Activated CD4-positive, alpha-beta T cell treated with anti-CD3 and anti-CD28 coated beads, Interleukin-2, amount 50 U/mL, for 1 hour (primary cell): ENCODE results near the gene HTR1D.
A peak's percentile ranks its signal among the peaks of the same experiment; 100 is the strongest.
"Not testable (repeated sequence)": the region's sequence is repeated elsewhere in the genome, so short reads cannot be mapped to it uniquely, and the experiment has no call there.

Source experiments
- DNase-seq: peaks from one replicate; pipeline ENCODE4 v3.0.0-alpha.2; 2020

The HTR1D gene

GRCh38 chr1:23215751-23216449 lies 1.4 kb downstream of the HTR1D start:
- no peak for DNase-seq

GRCh38 chr1:23215291-23215690 lies 2.0 kb downstream of the HTR1D start:
- DNase-seq, result no peak

GRCh38 chr1:23214640-23215039 lies 2.7 kb downstream of the HTR1D start:
- DNase-seq, result no peak

GRCh38 chr1:23211955-23212354 lies 5.3 kb downstream of the HTR1D start:
- no peak for DNase-seq

- no peak for DNase-seq
Measured at GRCh38 chr1:23210963-23211362, 6.3 kb downstream of the HTR1D start.

GRCh38 chr1:23210351-23210785 lies 6.9 kb downstream of the HTR1D start:
- DNase-seq, result no peak

GRCh38 chr1:23209770-23210169 lies 7.5 kb downstream of the HTR1D start:
- DNase-seq, result no peak

GRCh38 chr1:23208527-23208926 lies 8.8 kb downstream of the HTR1D start:
- DNase-seq, result no peak

GRCh38 chr1:23207733-23208132 lies 9.6 kb downstream of the HTR1D start:
- DNase-seq, result not testable (repeated sequence)

GRCh38 chr1:23202263-23202749 lies 15.0 kb downstream of the HTR1D start:
- DNase-seq, result no peak

- no peak for DNase-seq
Measured at GRCh38 chr1:23200883-23201282, 16.4 kb downstream of the HTR1D start.

GRCh38 chr1:23198373-23198772 lies 18.9 kb downstream of the HTR1D start:
- no peak for DNase-seq

GRCh38 chr1:23196627-23197328 lies 20.5 kb downstream of the HTR1D start:
- DNase-seq, result no peak

GRCh38 chr1:23194119-23194984 lies 22.9 kb downstream of the HTR1D start:
- no peak for DNase-seq

GRCh38 chr1:23193391-23194118 lies 23.7 kb downstream of the HTR1D start:
- DNase-seq, result no peak

- no peak for DNase-seq
Measured at GRCh38 chr1:23191199-23191598, 26.1 kb downstream of the HTR1D start.

- DNase-seq, result not testable (repeated sequence)
Measured at GRCh38 chr1:23188936-23189452, 28.3 kb downstream of the HTR1D start.

- no peak for DNase-seq
Measured at GRCh38 chr1:23188434-23188884, 28.8 kb downstream of the HTR1D start.

- no peak for DNase-seq
Measured at GRCh38 chr1:23187637-23188036, 29.7 kb downstream of the HTR1D start.

- no peak for DNase-seq
Measured at GRCh38 chr1:23185381-23185780, 31.9 kb downstream of the HTR1D start.

GRCh38 chr1:23184212-23184934 lies 32.9 kb downstream of the HTR1D start:
- peak; percentile 32 for DNase-seq

GRCh38 chr1:23179862-23180261 lies 37.4 kb downstream of the HTR1D start:
- no peak for DNase-seq
